GM19023 (cell line): ENCODE data around the gene TSPAN9.

Source experiments
- ATAC-seq: cut with Tn5 transposase; IDR thresholded peaks from one replicate; pipeline ENCODE4 v1.9.1; 2021; ENCODE audit warnings: mild to moderate bottlenecking, moderate library complexity; ENCODE audit not compliant: unreplicated experiment

TSPAN9 gene

GRCh38 chr12:3220382-3221321 is 143.5 kb downstream of the TSPAN9 start:
- ATAC-seq, result no peak

- no peak for ATAC-seq
Measured at GRCh38 chr12:3222306-3222705, 145.1 kb downstream of the TSPAN9 start.

GRCh38 chr12:3222979-3223378 is 145.8 kb downstream of the TSPAN9 start:
- no peak for ATAC-seq

- no peak for ATAC-seq
Measured at GRCh38 chr12:3223601-3224529, 146.7 kb downstream of the TSPAN9 start.

GRCh38 chr12:3224530-3224903 is 147.3 kb downstream of the TSPAN9 start:
- no peak for ATAC-seq

GRCh38 chr12:3225154-3225795 is 148.1 kb downstream of the TSPAN9 start:
- ATAC-seq, result no peak

- no peak for ATAC-seq
Measured at GRCh38 chr12:3225796-3226180, 148.6 kb downstream of the TSPAN9 start.

- ATAC-seq, result no peak
Measured at GRCh38 chr12:3226264-3226663, 149.1 kb downstream of the TSPAN9 start.

GRCh38 chr12:3227076-3227975 is 150.1 kb downstream of the TSPAN9 start:
- no peak for ATAC-seq

GRCh38 chr12:3228552-3228951 is 151.4 kb downstream of the TSPAN9 start:
- ATAC-seq, result no peak

- ATAC-seq, result no peak
Measured at GRCh38 chr12:3229577-3229976, 152.4 kb downstream of the TSPAN9 start.

- ATAC-seq, result no peak
Measured at GRCh38 chr12:3230758-3231375, 153.7 kb downstream of the TSPAN9 start.

GRCh38 chr12:3231399-3231876 is 154.3 kb downstream of the TSPAN9 start:
- no peak for ATAC-seq

- no peak for ATAC-seq
Measured at GRCh38 chr12:3233797-3234196, 156.6 kb downstream of the TSPAN9 start.

GRCh38 chr12:3236345-3237187 is 159.4 kb downstream of the TSPAN9 start:
- no peak for ATAC-seq

GRCh38 chr12:3238196-3238595 is 161.0 kb downstream of the TSPAN9 start:
- no peak for ATAC-seq

- ATAC-seq, result no peak
Measured at GRCh38 chr12:3241621-3242020, 164.4 kb downstream of the TSPAN9 start.

GRCh38 chr12:3242199-3242863 is 165.2 kb downstream of the TSPAN9 start:
- ATAC-seq, result no peak
